Activated B cell treated with CpG ODN at 0.5 μM for 24 hours (primary cell): ENCODE results near the gene INPPL1. TPM values are rescaled to one million over a fixed set of nuclear protein-coding genes. Genes with fewer than 3 reads are reported as not detected.
A peak's percentile ranks its signal among the peaks of the same experiment; 100 is the strongest.

ENCODE experiments used
- ATAC-seq: fragments of 200-7000 bp; cut with Tn5 transposase; one replicate; pipeline ENCODE4 v1.10.0; 2021; ENCODE audit warnings: low read depth, mild to moderate bottlenecking, moderate library complexity
- CTCF ChIA-PET: fragments of 350-600 bp; sonication (Branson Sonifier 250); formaldehyde crosslinking; loops from one replicate; lab custom pipeline; 2021; ENCODE audit warnings: antibody characterized with exemption; lab: Charles Lee
- POLR2A ChIA-PET: fragments of 350-600 bp; sonication (Branson Sonifier 250); formaldehyde crosslinking; loops from one replicate; lab custom pipeline; 2021; ENCODE audit warnings: antibody characterized with exemption; lab: Charles Lee
- DNase-seq: peaks from one replicate; pipeline ENCODE4 v3.0.0; 2022
- H3K27ac Mint-ChIP-seq: one replicate; pipeline ENCODE4 v1.8.0; 2020; ENCODE audit warnings: mixed read lengths
- H3K27me3 Mint-ChIP-seq: one replicate; pipeline ENCODE4 v1.8.0; 2021; ENCODE audit warnings: mixed read lengths
- H3K36me3 Mint-ChIP-seq: one replicate; pipeline ENCODE4 v1.8.0; 2021; ENCODE audit warnings: low read depth, mixed read lengths
- H3K4me1 Mint-ChIP-seq: one replicate; pipeline ENCODE4 v1.8.0; 2021; ENCODE audit warnings: mixed read lengths
- H3K4me3 Mint-ChIP-seq: one replicate; pipeline ENCODE4 v1.8.0; 2020; ENCODE audit warnings: mild to moderate bottlenecking, mixed read lengths
- H3K9me3 Mint-ChIP-seq: one replicate; pipeline ENCODE4 v1.8.0; 2020; ENCODE audit warnings: mixed read lengths
- CTCF ChIP-seq: fragments of 200-600 bp; IDR thresholded peaks from one replicate; pipeline ENCODE4 v1.8.0; 2022; ENCODE audit warnings: antibody characterized with exemption, mild to moderate bottlenecking
- intact Hi-C: fragments of 100-400 bp; cut with micrococcal nuclease; formaldehyde crosslinking; loops from one replicate; pipeline ENCODE4 v1.15.1; 2024
- total RNA-seq: library from RNA; stranded (reverse); gene quantifications from 2 replicates; pipeline ENCODE4 v1.2.3, GENCODE V29; 2022

The INPPL1 gene
- total RNA-seq, 1 donor from 2014 or later = 129 TPM

DNA sequence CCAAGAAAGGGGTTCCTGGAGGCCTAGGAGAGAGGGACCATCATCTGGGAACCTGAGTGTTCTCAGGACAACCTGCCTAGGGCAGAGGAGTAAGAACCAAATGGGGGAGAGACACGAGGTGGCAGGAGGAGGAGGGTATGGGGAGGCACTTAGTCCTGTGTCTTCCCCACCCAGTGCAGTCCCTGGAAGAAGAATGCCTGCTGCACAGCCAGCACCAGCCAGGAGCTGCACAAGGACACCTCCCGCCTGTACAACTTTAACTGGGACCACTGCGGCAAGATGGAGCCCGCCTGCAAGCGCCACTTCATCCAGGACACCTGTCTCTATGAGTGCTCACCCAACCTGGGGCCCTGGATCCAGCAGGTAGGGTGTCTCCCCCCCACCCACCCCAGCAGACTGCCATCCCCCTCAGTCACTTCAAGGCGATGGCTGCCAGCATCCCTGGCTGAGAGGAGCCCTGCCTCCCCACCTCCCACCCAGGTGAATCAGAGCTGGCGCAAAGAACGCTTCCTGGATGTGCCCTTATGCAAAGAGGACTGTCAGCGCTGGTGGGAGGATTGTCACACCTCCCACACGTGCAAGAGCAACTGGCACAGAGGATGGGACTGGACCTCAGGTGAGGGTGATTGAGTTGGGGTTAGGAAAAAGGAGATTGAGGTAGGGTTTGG lies 3.7 kb upstream of the INPPL1 start:
- no peak for DNase-seq

DNA sequence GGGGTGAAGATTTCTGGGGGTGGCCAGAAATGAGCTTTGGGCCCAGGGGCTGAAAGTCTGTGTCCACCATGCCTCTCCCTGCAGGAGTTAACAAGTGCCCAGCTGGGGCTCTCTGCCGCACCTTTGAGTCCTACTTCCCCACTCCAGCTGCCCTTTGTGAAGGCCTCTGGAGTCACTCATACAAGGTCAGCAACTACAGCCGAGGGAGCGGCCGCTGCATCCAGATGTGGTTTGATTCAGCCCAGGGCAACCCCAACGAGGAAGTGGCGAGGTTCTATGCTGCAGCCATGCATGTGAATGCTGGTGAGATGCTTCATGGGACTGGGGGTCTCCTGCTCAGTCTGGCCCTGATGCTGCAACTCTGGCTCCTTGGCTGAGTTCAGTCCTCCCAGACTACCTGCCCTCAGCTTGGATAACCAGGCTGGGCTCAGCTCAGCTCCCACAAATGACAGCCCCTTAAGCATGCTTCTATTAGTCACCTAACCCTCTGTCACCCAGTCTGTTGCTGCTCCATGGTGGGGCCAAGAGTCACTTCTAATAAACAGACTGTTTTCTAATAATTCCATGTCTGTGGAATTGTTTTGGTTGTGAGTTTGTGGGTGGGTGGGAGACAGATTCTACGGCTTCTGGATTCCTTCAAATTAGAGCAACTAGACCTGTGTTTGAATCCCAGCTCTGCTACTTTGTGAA lies 3.0 kb upstream of the INPPL1 start:
- no peak for TF ChIP-seq CTCF
- Mint-ChIP-seq H3K27ac (peak overlapping the region; percentile 93), H3K9me3 (no peaks in the 10 kb centered on the region), H3K4me3 (peak overlapping the region; percentile 87), H3K27me3 (no peaks in the 10 kb centered on the region), H3K4me1 (peaks cover 58% of the 10 kb centered on the region), H3K36me3 (peaks cover 5% of the 10 kb centered on the region)
- CTCF ChIA-PET = interaction anchor here (0.6 to 1.2 kb wide), 4 partner anchors 14 to 209 kb away, joined by 3 to 4 read pairs (median 4); no protein-coding TSS in a partner anchor
- ATAC-seq = no peak
- POLR2A ChIA-PET = interaction anchor here (4.9 kb wide), 1 partner anchor 109 kb away, joined by 28 read pairs; the partner anchor contains the start of gene ANAPC15
- intact Hi-C loops = loop anchor here (2.0 to 10.0 kb wide), 6 partner anchors 119 to 1163 kb away; partner anchors contain the start of genes ATG16L2 and LAMTOR1
- no peak for DNase-seq

More for the DNA sequence above, 3.7 kb upstream of the INPPL1 start:
- Mint-ChIP-seq H3K4me1 (peaks cover 59% of the 10 kb centered on the region), H3K27me3 (no peaks in the 10 kb centered on the region), H3K4me3 (peak overlapping the region; percentile 87), H3K9me3 (no peaks in the 10 kb centered on the region), H3K27ac (peak overlapping the region; percentile 93), H3K36me3 (peaks cover 5% of the 10 kb centered on the region)
- ChIA-PET CTCF (interaction anchor here (1.0 to 1.2 kb wide), 3 partner anchors 15 to 210 kb away, joined by 3 to 4 read pairs (median 4); no protein-coding TSS in a partner anchor), POLR2A (interaction anchor here (4.9 kb wide), 1 partner anchor 108 kb away, joined by 28 read pairs; the partner anchor contains the start of gene ANAPC15)
- TF ChIP-seq CTCF = no peak
- intact Hi-C loops = loop anchor here (5.0 to 10.0 kb wide), 4 partner anchors 179 to 1164 kb away; partner anchors contain the start of gene ATG16L2
- no peak for ATAC-seq

- CTCF ChIA-PET = interaction anchor here (0.6 to 1.3 kb wide), 6 partner anchors 14 to 208 kb away, joined by 3 to 11 read pairs (median 4); no protein-coding TSS in a partner anchor
- Mint-ChIP-seq H3K27me3 (no peaks in the 10 kb centered on the region), H3K4me3 (peak overlapping the region; percentile 87), H3K9me3 (no peaks in the 10 kb centered on the region), H3K36me3 (peaks cover 5% of the 10 kb centered on the region), H3K27ac (peak overlapping the region; percentile 93), H3K4me1 (peaks cover 50% of the 10 kb centered on the region)
- no peak for TF ChIP-seq CTCF
- no peak for DNase-seq
- POLR2A ChIA-PET = interaction anchor here (0.5 to 4.9 kb wide), 6 partner anchors 15 to 1115 kb away, joined by 3 to 28 read pairs (median 6); partner anchors contain the start of genes ANAPC15 and RNF121
- ATAC-seq = no peak
- intact Hi-C loops = loop anchor here (2.0 to 10.0 kb wide), 6 partner anchors 119 to 1163 kb away; partner anchors contain the start of genes ATG16L2 and LAMTOR1
These were observed 2.3 kb upstream of the INPPL1 start for GRCh38 chr11:72222106-72222891.

- H3K36me3 Mint-ChIP-seq = peaks cover 7% of the 10 kb centered on the region
- intact Hi-C loops = loop anchor here (1.0 to 10.0 kb wide), 10 partner anchors 40 to 1162 kb away; partner anchors contain the start of genes ANAPC15, ATG16L2, CLPB and LAMTOR1
- peak overlapping the region; percentile 93 for H3K27ac Mint-ChIP-seq
These were observed 1.5 kb upstream of the INPPL1 start for GRCh38 chr11:72222907-72223614.

More at GRCh38 chr11:72222907-72223614, 1.5 kb upstream of the INPPL1 start:
- no peaks in the 10 kb centered on the region for H3K9me3 Mint-ChIP-seq
- H3K4me3 Mint-ChIP-seq = peak overlapping the region; percentile 87
- no peaks in the 10 kb centered on the region for H3K27me3 Mint-ChIP-seq
- DNase-seq (peak; percentile 90), ATAC-seq (peak; percentile 76)
- ChIA-PET POLR2A (interaction anchor here (0.5 to 4.9 kb wide), 13 partner anchors 9 to 1538 kb away, joined by 3 to 28 read pairs (median 3); partner anchors contain the start of genes ANAPC15, RAB6A, RNF121 and XNDC1N), CTCF (interaction anchor here (0.7 to 1.3 kb wide), 5 partner anchors 15 to 198 kb away, joined by 3 to 11 read pairs (median 3); no protein-coding TSS in a partner anchor)
- H3K4me1 Mint-ChIP-seq = peaks cover 44% of the 10 kb centered on the region
- no peak for TF ChIP-seq CTCF
